ENCODE results near the gene MRPS14.

The MRPS14 gene

DNA sequence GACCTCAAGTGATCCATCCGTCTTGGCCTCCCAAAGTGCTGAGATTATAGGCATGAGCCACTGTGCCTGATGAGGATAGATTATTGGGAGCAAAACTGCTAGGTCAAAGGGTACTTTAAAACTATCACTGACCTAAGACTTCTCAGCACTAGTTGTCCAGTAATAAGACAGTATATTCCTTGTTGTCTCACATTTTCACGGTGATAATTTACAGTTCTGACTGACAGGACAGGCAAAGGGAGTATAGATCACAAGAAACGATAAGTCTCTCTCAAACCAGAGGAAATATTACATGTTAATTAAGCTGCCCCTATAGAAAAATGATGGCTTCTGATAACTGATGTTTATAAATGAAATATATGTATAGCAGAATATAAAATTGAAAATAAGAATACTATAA lies 3.7 kb downstream of the MRPS14 start:
- DNase-seq: no peak

- DNase-seq: no peak
Measured at GRCh38 chr1:175015243-175015642, 8.0 kb downstream of the MRPS14 start.

DNA sequence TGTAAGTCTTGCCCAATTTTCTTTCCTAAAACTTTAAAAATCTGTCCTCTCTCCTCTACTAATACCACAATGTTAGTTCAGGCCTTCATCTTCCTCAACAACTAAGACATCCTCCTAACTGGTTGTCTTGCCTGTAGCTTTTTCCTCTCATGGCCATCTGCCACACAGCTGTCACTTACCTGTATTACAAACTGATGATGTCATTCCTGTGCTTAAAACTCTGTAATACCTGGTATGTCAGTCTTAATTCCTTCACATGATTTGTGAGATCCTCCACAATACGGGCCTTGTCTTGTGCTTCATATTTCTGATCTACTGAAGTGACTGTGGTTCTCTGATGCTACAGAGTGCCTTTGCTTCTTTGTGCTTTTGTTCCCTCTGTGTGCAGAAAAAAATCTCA lies 9.8 kb downstream of the MRPS14 start:
- DNase-seq: no peak

DNA sequence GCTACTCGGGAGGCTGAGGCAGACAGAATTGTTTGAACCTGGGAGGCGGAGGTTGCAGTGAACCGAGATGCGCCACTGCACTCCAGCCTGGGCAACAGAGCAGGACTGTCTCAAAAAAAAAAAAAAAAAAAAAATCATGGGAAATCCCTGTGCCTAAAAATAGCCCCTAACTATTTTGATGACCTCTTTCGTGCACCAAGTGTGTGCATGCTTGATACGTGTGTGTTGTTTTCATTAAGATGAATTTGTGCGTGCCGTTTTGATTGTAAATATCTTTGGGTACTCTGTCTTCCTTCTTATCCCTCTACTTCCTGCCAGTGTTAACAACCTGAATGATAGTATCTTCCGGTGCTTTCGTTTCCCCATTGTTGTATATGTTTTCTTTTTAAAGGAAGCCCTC lies 13.7 kb downstream of the MRPS14 start:
- no peak for DNase-seq

DNA sequence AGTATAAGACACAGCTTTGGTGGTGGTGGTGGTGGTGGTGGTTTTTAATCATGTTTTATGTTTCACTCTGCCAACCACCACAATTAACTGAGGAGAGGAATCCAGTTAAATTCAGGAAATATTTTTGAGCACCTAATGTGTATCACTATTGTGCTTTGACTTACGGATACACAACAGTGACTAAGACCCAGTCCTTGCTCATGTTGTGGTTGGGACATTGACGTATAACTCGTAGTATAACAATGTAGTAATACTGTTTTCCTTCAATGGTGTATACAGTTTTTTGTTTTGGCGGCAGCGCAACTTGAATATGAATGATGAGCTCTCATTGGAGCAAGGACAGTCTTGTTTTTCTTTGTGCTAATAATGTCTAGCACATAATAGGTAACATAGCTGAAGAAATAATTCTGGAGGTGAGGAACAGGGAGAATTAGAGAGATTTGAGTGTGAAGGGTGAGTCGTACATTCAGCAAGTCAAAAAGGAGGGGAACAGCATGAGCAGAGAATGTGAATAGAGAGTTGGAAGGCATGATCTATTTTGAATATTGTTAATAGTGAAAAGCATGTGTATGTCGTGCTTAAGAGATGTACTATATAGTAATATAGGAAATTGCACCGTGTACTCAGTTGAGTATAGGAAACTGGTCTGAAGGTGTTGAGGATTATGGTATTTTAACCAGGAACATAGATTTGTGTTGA lies 18.0 kb downstream of the MRPS14 start:
- DNase-seq: no peak

DNA sequence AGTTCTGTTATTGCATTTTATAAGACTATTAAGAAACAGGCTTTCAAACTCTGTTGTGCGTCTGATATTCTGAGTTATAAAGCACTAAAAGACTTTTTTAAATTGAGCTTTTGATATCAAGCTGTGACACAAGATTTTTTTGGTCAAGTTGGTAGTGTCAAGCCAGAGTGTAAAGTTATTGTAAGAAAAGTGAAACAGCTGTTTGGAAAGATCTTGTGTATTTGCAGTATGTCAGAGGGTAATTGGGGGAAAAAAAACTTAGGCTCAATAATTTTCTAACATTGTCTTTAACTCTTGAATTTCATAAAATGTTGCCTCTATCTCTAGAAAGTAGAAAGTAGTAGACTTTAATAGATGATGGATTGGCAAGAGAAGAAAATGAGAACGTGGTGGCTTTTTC lies 19.7 kb downstream of the MRPS14 start:
- DNase-seq: no peak

DNA sequence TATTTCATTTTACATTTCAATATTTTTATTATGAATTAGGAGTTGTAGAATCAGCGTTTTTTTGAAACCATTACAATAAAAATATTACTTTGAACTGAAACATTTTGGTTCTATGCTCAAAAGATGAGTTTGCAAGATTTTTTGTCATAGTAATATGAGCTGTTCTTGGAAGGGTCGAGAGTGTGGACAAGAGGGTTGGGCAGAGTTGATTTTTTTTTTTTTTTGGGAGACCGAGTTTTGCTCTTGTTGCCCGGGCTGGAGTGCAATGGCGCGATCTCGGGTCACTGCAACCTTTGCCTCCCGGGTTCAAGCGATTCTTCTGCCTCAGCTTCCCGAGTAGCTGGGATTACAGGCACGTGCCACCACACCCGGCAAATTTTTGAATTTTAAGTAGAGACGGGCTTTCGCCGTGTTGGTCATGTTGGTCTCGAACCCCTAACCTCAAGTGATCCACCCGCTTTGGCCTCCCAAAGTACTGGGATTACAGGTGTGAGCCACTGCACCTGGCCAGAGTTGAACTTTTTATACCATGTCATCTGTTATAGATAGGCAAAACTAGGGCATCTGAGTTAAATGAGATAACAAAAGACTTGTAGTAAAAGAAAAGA lies 20.2 kb downstream of the MRPS14 start:
- no peak for DNase-seq

- DNase-seq: no peak
Measured at GRCh38 chr1:175000697-175001187, 22.5 kb downstream of the MRPS14 start.

DNA sequence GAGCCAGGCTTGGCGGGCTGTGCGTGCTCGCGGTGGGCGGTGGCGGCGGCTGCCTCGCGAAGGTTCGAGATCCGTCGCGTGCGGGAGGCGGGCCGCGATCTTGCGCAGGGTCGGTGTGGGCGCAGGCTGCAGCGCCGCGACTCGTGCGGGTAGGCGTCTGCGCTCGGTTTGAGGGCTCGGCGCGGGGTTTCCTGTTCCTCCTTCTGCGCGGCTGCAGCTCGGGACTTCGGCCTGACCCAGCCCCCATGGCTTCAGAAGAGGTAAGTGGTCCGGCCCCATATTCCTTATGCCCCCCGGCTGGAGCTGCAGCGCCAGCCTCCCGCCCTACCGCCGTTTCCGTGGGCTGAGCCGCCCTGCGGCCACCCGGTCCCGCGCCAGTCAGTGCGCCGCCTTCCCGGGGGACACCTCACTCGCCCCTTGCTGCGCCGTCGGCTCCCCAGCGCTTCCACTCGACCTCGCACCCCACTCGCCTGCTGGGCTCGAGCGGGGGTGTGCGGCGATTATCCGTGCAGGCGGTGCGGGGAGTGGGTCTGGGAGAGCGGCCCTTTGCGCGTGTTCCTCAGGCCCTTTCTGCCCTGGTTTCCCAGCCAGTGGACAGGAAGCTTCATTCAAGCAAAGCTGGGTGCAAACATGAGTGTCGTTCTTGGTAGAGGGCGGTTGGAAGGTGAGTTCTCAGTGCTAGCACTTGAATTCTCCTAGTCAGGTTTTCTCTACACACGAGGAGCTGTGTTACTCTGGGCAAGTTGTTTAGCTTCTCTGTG lies 23.1 kb downstream of the MRPS14 start, which contains the start of gene CACYBP:
TSS of gene CACYBP (plus strand) at position 12 of the 761 bp plus-strand sequence. CDS start at position 246, 234 bp downstream.
- peak in 1 of 2 donors; percentile 36 for DNase-seq

- peak; percentile 93 to 95 for DNase-seq
Measured at GRCh38 chr1:174999216-174999935, 23.8 kb downstream of the MRPS14 start.

DNA sequence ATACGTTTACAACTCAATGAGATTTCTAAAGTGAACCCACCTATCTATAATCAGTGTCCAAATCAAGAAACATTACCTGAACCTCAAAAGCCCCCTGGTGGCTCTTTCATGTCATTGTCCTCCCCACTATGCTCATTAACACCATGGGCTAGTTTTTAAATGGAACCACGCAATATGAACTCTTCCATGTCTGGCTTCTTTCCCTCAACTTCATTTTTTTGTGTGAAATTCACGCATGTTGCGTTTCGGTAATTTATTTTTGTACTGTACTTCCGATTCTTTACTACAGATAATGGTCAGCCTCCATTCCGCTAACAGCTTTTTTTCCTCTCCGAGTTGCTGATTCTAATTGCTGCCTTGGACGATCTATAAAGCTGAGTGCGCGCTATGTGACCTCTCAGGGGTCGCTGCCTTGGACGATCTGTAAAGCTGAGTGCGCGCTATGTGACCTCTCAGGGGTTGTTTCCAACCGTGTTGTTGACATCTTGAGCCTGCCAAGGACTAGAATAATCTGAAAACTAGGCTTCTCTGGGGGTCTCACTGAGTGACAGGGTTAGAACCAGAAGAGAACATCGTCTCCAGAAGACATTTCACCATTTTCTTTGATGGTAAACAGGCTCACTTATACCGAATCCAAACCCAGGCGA lies 24.5 kb downstream of the MRPS14 start:
- DNase-seq: peak in 1 of 2 donors; percentile 19

GRCh38 chr1:174997041-174997440 lies 26.2 kb downstream of the MRPS14 start:
- DNase-seq: no peak

- DNase-seq: no peak
Measured at GRCh38 chr1:174996476-174996875, 26.7 kb downstream of the MRPS14 start.

GRCh38 chr1:174995916-174996315 lies 27.3 kb downstream of the MRPS14 start:
- DNase-seq: no peak

DNA sequence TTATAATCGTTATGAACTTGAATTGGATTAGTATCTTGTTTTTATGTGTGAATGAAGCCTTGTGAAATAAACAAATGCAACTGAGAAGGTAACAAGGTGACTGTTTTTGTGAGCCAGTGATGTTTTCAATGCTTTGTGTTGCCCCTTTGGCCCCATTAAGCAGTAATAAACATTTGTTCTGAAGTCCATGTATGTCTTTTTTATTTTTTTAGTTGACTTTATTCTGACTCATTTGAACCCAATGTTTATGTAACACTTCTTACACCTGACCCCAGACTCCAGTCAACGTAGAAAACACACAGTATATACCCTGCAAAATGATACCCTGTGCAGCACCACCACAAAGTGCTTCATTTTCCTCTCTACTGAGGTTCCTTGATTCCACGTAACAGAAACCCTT lies 28.1 kb downstream of the MRPS14 start:
- DNase-seq: no peak

GRCh38 chr1:174991473-174991872 lies 31.8 kb downstream of the MRPS14 start:
- DNase-seq: no peak

DNA sequence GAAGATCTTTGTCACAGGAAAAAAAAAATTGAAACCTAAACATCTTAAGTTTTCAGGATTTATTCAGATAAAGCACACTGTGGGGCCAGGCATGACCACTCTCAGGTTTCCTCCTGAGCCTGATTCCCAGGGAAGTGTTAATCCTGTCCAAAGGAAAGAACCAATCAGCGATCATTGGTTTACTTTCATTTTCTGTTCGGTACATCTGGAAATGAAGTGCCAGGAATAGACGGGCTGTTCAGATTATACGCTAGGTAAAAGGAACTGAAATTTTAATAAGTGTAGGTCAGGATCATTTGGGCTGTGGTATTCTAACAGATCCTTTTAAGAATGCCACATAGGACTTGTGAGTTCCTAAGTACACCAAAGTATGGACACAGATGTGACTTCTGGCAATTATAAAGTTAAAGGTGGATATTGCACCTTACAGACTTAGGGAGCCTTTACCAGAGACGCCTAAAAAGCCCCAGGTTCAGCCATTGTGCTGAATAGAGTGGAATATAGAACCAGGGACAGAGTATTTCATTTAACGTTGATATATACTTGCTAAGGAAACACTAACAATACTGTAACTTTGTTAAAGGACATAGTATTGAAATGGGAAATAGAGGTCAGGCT lies 32.7 kb downstream of the MRPS14 start:
- no peak for DNase-seq

GRCh38 chr1:174989536-174990220 lies 33.5 kb downstream of the MRPS14 start:
- DNase-seq: no peak

DNA sequence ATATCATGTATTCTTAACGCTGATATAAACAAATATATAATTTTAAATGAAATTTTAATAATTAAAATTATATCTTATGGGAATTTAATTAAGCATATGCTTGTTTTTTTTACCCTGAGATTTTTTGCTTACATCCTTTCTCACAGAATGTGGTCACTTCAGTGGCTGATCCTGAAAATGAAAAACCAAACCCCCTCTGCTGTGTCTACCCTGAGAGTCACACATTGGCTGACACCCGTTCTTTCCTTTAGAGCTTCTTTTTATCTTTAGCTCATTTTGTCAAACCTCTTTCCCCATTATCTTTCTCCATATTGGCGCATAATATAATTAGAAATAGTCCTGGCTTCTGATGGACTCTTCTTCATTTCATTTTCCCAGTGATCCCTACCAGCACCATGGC lies 34.2 kb downstream of the MRPS14 start:
- no peak for DNase-seq

GRCh38 chr1:174988539-174988938 lies 34.7 kb downstream of the MRPS14 start:
- DNase-seq: no peak

DNA sequence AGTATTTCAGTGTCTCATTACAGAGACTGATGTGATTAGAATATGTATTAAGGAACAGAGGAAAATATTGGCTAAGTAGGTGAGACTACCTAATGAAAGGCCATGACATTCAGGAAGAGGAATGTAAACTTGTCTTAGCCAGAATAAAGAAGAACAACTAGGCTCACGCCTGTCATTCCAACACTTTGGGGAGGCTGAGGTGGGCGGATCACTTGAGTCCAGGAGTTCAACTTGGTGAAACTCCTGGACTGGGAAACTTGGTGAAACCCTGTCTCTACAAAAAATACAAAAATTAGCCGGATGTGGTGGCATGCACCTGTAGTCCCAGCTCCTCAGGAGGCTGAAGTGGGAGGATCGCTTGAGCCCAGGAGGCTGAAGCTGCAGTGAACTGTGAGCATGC lies 38.3 kb downstream of the MRPS14 start:
- DNase-seq: no peak

Data from stimulated activated CD4-positive, alpha-beta T cell treated with anti-CD3 and anti-CD28 coated beads, Interleukin-2, amount 100 ng/mL, for 48 hours (primary cell).